HK-2 (cell line): ENCODE results near the gene MASP2.
"Not testable (repeated sequence)": the region's sequence is repeated elsewhere in the genome, so short reads cannot be mapped to it uniquely, and the experiment has no call there.

Experiments used
- DNase-seq: peaks from one replicate; pipeline ENCODE4 v3.0.0-alpha.2; 2018; ENCODE audit not compliant: unreplicated experiment

Gene MASP2

DNA sequence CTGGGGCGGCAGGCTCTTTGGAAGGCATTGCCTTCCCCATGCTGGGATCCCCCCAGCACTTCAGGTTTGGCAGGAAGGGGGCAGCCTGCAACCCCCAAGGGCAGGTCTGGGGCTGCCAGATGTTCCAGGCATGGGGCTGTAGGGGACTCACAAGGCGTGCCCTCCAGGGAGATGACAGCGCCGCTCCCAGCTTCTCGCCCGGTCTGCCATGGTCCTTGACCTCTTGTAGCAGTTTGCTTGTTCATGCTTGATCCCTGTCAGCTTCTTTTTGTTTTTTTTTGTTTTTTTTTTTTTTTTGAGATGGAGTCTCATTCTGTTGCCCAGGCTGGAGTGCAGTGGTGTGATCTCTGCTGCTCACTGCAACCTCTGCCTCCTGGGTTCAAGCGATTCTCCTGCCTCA lies 56.2 kb downstream of the MASP2 start:
- DNase-seq, result no peak

DNA sequence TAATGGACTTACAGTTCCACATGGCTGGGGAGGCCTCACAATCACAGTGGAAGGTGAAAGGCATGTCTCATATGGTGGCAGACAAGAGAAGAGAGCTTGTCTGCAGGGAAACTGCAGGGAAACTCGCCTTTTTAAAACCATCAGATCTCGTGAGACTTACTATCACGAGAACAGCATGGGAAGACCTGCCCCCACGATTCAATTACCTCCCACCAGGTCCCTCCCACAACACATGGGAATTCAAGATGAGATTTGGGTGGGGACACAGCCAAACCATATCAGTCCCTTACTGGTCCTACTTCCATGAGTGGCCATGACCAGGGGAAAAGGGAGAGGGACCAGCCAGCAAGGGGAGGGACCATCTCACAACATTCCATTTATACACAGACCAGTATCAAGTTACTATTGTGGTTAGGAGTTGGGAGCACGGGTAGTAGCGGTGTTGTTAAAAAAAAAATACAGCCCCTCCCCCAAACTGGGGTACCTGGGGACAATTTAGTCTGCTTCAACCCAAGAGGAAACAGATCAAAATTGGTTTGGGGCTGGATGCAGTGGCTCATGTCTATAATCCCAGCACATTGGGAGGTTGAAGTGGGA lies 57.0 kb downstream of the MASP2 start:
- DNase-seq, result not testable (repeated sequence)

DNA sequence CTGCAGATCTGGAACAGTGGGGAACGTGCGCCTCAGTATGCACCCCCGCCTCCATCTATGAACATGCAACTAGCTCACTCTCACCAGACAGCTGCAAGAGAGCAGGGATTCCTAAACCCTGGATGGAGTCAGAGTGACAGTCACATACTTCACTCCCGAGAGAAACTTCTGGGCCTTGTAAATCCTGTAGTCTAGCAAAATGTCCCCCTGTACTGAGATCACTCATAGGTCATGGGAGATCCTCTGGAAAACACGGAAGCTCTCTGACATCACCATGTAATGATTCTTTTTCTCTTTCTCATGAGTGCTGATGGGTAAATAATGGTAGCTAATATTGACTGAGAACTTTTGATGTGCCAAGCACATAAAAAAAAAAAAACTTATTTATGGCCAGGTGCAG lies 57.9 kb downstream of the MASP2 start:
- no peak for DNase-seq

DNA sequence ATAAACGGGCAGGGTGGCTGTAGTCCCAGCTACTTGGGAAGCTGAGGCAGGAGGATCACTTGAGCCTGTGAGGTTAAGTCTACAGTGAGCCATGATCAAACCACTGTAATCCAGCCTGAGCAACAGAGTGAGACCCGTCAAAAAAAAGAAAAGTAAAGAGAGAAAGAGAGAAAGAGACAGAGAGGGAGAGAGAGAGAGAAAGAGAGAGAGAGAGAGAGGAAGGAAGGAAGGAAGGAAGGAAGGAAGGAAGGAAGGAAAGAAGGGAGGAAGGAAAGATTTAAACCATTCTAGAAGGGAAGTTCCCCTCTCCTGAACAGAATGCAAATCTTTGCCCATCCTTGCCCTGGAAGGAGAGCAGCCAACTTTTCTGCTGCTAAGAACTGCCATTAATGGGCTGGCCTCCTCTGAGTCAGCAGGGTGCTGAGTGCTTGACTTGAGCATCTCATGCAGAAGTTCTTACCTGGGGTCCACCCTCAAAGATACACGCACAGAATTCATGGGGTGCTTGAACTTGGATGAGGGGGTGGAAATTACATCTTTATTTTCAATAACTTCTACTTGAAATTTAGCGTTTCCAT lies 59.1 kb downstream of the MASP2 start:
- no peak for DNase-seq

DNA sequence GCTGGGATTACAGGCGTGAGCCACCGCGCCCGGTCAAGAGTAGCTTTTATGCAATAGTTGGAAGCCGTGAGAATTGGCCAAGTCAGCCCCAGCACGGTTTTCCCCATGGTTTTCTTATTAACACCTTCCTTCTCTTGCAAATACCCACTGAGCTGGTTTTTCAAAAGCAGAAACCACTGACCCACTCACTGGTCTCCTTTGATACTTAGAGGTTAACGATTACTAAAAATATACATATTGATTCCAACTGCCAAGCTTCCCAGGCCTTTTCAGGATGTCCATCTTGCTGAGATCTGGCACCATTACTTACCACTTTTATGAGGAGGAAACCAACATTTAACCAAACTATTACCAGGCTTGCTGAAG lies 60.5 kb downstream of the MASP2 start:
- no peak for DNase-seq

DNA sequence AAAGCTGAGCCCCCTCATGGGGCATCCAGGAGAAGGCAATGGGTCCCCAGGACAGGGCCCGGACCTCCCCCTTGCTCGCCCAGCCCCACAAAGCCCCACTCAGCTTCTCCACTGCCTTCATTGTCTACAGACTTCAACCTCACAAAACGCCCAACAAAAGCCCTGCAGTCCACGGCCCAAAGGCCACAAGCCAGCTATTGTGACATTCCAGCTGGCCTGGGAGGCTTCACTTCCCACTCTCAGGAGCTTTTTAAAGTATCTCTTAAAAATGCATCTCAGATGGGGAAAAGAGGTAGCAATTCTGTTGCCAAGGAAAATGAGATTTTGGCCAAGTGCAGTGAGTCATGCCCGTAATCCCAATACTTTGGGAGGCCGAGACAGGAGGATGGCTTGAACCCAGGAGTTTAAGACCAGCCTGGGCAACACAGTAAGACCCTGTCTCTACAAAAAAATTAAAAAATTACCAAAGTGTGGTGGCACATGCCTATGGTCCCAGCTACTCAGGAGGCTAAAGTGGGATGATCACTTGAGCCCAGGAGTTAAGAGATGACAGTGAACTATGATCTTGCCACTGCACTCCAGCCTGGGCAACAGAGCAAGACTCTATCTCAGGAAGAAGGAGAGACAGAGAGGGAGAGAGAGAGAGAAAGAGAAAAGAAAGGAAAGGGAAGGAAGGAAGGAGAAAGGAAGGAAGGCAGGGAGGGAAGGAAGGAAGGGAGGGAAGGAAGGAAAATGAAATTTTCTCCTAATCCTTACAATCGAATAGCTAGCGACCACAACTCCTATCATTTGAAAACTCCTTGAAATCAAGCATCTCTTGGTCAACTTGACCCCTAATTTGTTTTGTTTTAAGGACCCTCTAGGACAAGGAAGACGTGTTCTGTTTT lies 66.0 kb downstream of the MASP2 start:
- DNase-seq, result no peak

DNA sequence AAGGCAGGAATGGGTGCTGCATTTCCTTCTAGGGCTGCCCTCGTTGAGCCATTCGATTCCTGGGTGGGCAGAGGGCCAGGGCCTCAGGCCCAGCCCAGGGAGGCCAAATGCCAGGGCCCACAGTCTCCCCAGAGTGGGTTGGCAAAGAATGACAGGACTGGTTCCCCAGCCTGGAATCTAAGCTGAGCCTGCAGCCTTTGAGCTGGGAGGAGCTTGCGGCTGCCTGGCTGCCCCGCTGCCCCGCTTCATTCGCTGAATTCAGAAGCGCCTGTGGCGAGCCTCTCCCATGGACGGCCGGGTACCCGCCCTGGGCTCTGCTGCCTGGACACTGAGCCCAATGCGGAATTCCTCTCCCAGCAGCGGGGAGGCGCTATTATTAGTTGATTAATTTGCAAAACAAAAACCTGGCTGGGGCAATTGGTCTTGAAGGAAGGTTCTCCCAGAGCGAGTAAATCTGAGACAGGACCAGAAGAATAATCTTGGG lies 66.9 kb downstream of the MASP2 start:
- DNase-seq, result peak; percentile 53

DNA sequence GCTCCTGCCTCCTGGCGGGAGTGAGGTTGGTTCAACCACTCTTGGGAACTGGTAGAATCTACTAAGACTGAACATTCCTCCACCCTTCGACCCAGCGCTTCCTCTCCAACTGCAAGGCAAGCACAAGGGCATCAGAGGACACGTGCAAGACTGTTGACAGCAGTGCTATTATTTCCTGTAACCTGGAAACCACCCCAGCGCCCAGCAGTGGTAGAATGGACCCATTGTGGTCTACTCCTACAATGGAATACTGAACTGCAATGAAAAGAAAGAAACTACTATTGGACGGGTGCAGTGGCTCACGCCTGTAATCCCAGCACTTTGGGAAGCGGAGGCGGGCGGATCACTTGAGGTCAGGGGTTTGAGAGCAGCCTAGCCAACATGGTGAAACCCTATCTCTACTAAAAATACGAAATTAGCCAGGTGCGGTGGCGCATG lies 67.5 kb downstream of the MASP2 start:
- DNase-seq, result no peak

DNA sequence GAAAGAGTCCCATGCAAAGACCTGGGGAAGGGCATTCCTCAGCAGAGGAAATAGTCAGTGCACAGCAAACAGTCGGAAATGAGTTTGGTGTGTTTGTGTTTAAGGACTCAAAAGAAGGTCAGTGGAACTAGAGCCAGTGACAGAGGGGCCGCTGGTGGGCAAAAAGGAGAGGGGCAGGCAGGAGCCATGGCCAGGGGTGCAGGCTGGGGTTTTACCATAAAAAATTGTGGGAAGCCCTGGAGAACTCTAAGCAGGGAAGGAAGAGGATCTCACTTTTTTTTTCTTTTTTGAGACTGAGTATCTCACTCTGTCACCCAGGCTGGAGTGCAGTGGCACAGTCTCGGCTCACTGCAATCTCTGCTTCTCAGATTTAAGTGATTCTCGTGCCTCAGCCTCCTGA lies 68.3 kb downstream of the MASP2 start:
- no peak for DNase-seq
